ENCODE measurements around the gene DPF3.

- TF ChIP-seq CTCF (IDR thresholded peaks at IDR 0.05 in 4 of 5, conservative IDR thresholded peaks at IDR 0.05 in 1 of 5) (no peak), POLR2A (IDR thresholded peaks at IDR 0.05) (no peak)
Measured at GRCh38 chr14:72796935-72797334, 97.0 kb downstream of the DPF3 start.

Data from gastrocnemius medialis (tissue), 4 donors.